ENCODE results near the gene NPC1. TPM values are rescaled to one million over a fixed set of nuclear protein-coding genes. Genes with fewer than 3 reads are reported as not detected.

Gene NPC1
- total and polyA plus RNA-seq, 2 of the 8 experiments (the other 6 are each of a cell fraction or from before 2014, with no cell fraction given), result 34.1 to 39.5 TPM

DNA sequence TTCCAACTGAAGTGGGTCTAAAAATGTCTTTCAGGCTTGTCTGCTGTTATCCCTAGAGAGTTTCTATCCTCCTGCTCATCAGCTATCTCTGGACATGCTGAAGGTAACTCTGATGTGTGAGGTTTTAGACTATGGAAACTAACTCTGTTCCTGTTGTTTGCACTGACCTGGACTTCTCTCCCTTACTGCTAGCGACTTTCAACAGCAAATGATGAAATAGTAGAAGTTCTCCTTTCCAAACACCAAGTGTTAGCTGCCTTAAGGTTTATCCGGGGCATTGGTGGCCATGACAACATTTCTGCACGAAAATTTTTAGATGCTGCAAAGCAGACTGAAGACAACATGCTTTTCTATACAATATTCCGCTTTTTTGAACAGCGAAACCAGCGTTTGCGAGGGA is 56.1 kb downstream of the NPC1 start:
- H2BK12ac ChIP-seq (ENCODE audit: low read depth, low read length), result no peak overlapping the region
- no peak for TF ChIP-seq CHD2 (IDR thresholded peaks at IDR 0.05; ENCODE audit: low read length)
- no peak for TF ChIP-seq CTBP2 (IDR thresholded peaks at IDR 0.05; ENCODE audit: borderline replicate concordance, insufficient read depth, insufficient read length, low read length)
- TF ChIP-seq RBBP5 (IDR thresholded peaks at IDR 0.05; ENCODE audit: borderline replicate concordance, low read depth, low read length), result no peak
- TF ChIP-seq SAP30 (IDR thresholded peaks at IDR 0.05; ENCODE audit: insufficient read depth, insufficient replicate concordance, low read length), result no peak
- TF ChIP-seq E2F6 (IDR thresholded peaks at IDR 0.05), result no peak
- TF ChIP-seq SIN3A (conservative IDR thresholded peaks at IDR 0.05 in 1 of 2, IDR thresholded peaks at IDR 0.05 in 1 of 2; ENCODE audit: low read depth in 1 of 2, low read length in 2 of 2), result no peak
- no peak for TF ChIP-seq POLR2AphosphoS5 (IDR thresholded peaks at IDR 0.05; ENCODE audit: low read depth, low read length)
- TF ChIP-seq GTF2F1 (IDR thresholded peaks at IDR 0.05; ENCODE audit: borderline replicate concordance, low read depth, low read length), result no peak
- no peak for TF ChIP-seq KDM5A (IDR thresholded peaks at IDR 0.05; ENCODE audit: low read length)
- TF ChIP-seq EZH2 (IDR thresholded peaks at IDR 0.05; ENCODE audit: low read depth, low read length, severe bottlenecking), result no peak
- no peak for TF ChIP-seq POU5F1 (IDR thresholded peaks at IDR 0.05; ENCODE audit: low read depth, low read length)
- no peak for TF ChIP-seq FOSL1 (IDR thresholded peaks at IDR 0.05; ENCODE audit: insufficient read depth, low read depth, low read length)
- no peak for TF ChIP-seq JUN (IDR thresholded peaks at IDR 0.05; ENCODE audit: low read depth, low read length)

More for the DNA sequence above, 56.1 kb downstream of the NPC1 start:
- ChIA-PET CTCF (ENCODE audit: partially characterized antibody) (no interaction called here), POLR2A (ENCODE audit: partially characterized antibody) (no interaction called here)
- no peak overlapping the region for H3K4me2 ChIP-seq (ENCODE audit: insufficient read depth in 1 of 2, low read depth in 2 of 2, low read length in 2 of 2)
- no peak overlapping the region for H2AFZ ChIP-seq (ENCODE audit: low read length)
- no peak overlapping the region for H3K56ac ChIP-seq (replicated peaks; ENCODE audit: insufficient read length, low read depth, low read length)
- H2AK5ac ChIP-seq (ENCODE audit: low read depth, low read length), result no peak overlapping the region
- WGBS, 2 experiments (ENCODE audit: extremely low coverage in 1 of 2, insufficient coverage in 1 of 2, insufficient read length in 1 of 2, insufficient replicate concordance in 2 of 2, low coverage in 1 of 2, low lambda C conversion rate in 2 of 2, missing lambda C conversion rate in 1 of 2), result 94% methylated on average over 7 of the region's 7 CpGs; no CpG with 5 or more reads in 1 of the 2 experiments
- no peak overlapping the region for H2BK20ac ChIP-seq (ENCODE audit: low read length)
- H3K14ac ChIP-seq (ENCODE audit: insufficient read length), result no peak overlapping the region
- H3K4me1 ChIP-seq (replicated peaks in 1 of 4; ENCODE audit: control insufficient read depth in 3 of 4, insufficient read depth in 4 of 4, low read length in 3 of 4), result no peaks in the 10 kb centered on the region
- no peak overlapping the region for H2BK120ac ChIP-seq (replicated peaks; ENCODE audit: low read depth, low read length)
- H4K20me1 ChIP-seq (replicated peaks in 1 of 2; ENCODE audit: control insufficient read depth in 1 of 2, insufficient read depth in 2 of 2, low read length in 2 of 2), result no peaks in the 10 kb centered on the region
- H3K18ac ChIP-seq (ENCODE audit: extremely low read depth, low read length), result no peak overlapping the region
- no peaks in the 10 kb centered on the region for H3K9me3 ChIP-seq (ENCODE audit: insufficient read depth in 2 of 2, low read depth in 1 of 2, low read length in 1 of 2)
- H3K27me3 ChIP-seq (replicated peaks in 1 of 4; ENCODE audit: control insufficient read depth in 3 of 4, extremely low read depth in 1 of 4, insufficient read depth in 3 of 4, low read length in 3 of 4), result no peaks in the 10 kb centered on the region
- DNase-seq (ENCODE audit: low read depth in 1 of 2, low spot score in 2 of 2), result no peak
- no peaks in the 10 kb centered on the region for H3K23me2 ChIP-seq (ENCODE audit: low read depth, low read length)
- no peaks in the 10 kb centered on the region for H3K79me1 ChIP-seq (ENCODE audit: low read depth, low read length)
- H3K4me3 ChIP-seq (ENCODE audit: extremely low read depth in 1 of 4, insufficient read depth in 2 of 4, low read depth in 3 of 4, low read length in 4 of 4), result no peak overlapping the region
- no peak overlapping the region for H4K8ac ChIP-seq (ENCODE audit: extremely low read depth, insufficient read depth, low read length)
- no peak overlapping the region for H2BK15ac ChIP-seq (ENCODE audit: low read length)
- H4K91ac ChIP-seq (replicated peaks; ENCODE audit: insufficient read length, low read length), result no peak overlapping the region
- no peak overlapping the region for H3K23ac ChIP-seq (ENCODE audit: insufficient read length)
- no peak overlapping the region for H3K4ac ChIP-seq (replicated peaks; ENCODE audit: insufficient read length, low read depth, low read length)
- no peak overlapping the region for H3K27ac ChIP-seq (ENCODE audit: low read depth, low read length)
- no peak overlapping the region for H2BK5ac ChIP-seq (ENCODE audit: low read depth, low read length)
- H3K79me2 ChIP-seq (ENCODE audit: control insufficient read depth in 1 of 2, insufficient read depth in 2 of 2, low read length in 2 of 2), result no peaks in the 10 kb centered on the region
- no peak for FAIRE-seq
- H3K9ac ChIP-seq (replicated peaks in 1 of 4; ENCODE audit: extremely low read depth in 1 of 4, low read depth in 3 of 4, low read length in 3 of 4), result no peak overlapping the region
- peaks cover 17 to 84% (median 57%) of the 10 kb centered on the region in 4 experiments for H3K36me3 ChIP-seq (ENCODE audit: control insufficient read depth in 2 of 4, insufficient read depth in 4 of 4, low read length in 3 of 4)
- H4K5ac ChIP-seq (ENCODE audit: insufficient read length, low read depth, low read length), result no peak overlapping the region

All from H1 (cell line).